ENCODE measurements around the gene GNLY. TPM values are rescaled to one million over a fixed set of nuclear protein-coding genes. Genes with fewer than 3 reads are reported as not detected.

Gene GNLY
- total and polyA plus RNA-seq, 2 donors from 2014 or later: 5.5 to 8.1 TPM

- intact Hi-C loops (cut with DNase I): no loop called here
- FAIRE-seq (no peak), DNase-seq (no peak)
- H3K9me3 ChIP-seq (ENCODE audit: control insufficient read depth in 2 of 3, insufficient read depth in 1 of 3, low read length in 3 of 3): no peaks in the 10 kb centered on the region
- H3K4me1 ChIP-seq (ENCODE audit: control insufficient read depth in 2 of 3, insufficient read depth in 2 of 3, low read depth in 1 of 3, low read length in 3 of 3): no peaks in the 10 kb centered on the region
- no peaks in the 10 kb centered on the region for H3K27me3 ChIP-seq (ENCODE audit: control insufficient read depth, insufficient read depth, low read length)
- TF ChIP-seq, protein P1, sequence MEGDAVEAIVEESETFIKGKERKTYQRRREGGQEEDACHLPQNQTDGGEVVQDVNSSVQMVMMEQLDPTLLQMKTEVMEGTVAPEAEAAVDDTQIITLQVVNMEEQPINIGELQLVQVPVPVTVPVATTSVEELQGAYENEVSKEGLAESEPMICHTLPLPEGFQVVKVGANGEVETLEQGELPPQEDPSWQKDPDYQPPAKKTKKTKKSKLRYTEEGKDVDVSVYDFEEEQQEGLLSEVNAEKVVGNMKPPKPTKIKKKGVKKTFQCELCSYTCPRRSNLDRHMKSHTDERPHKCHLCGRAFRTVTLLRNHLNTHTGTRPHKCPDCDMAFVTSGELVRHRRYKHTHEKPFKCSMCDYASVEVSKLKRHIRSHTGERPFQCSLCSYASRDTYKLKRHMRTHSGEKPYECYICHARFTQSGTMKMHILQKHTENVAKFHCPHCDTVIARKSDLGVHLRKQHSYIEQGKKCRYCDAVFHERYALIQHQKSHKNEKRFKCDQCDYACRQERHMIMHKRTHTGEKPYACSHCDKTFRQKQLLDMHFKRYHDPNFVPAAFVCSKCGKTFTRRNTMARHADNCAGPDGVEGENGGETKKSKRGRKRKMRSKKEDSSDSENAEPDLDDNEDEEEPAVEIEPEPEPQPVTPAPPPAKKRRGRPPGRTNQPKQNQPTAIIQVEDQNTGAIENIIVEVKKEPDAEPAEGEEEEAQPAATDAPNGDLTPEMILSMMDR (IDR thresholded peaks at IDR 0.05; ENCODE audit: borderline replicate concordance, extremely low read depth, insufficient read depth): no peak
- no peak overlapping the region for H3K9ac ChIP-seq (ENCODE audit: low read length in 3 of 3)
- H3K4me3 ChIP-seq (ENCODE audit: low read length in 3 of 3): no peak overlapping the region
- no peaks in the 10 kb centered on the region for H3K36me3 ChIP-seq (ENCODE audit: control insufficient read depth in 2 of 3, insufficient read depth in 3 of 3, low read length in 3 of 3)
- H3K27ac ChIP-seq (ENCODE audit: low read depth in 2 of 2, low read length in 2 of 2): no peak overlapping the region
Measured at GRCh38 chr2:85699325-85699724, 5.2 kb downstream of the GNLY start.

- intact Hi-C loops (cut with DNase I): loop anchor here (10.0 kb wide), 1 partner anchor 67 kb away; no protein-coding TSS in a partner anchor
- no peak overlapping the region for H3K27ac ChIP-seq (ENCODE audit: low read depth in 2 of 2, low read length in 2 of 2)
Measured at GRCh38 chr2:85702172-85702571, 8.0 kb downstream of the GNLY start.

DNA sequence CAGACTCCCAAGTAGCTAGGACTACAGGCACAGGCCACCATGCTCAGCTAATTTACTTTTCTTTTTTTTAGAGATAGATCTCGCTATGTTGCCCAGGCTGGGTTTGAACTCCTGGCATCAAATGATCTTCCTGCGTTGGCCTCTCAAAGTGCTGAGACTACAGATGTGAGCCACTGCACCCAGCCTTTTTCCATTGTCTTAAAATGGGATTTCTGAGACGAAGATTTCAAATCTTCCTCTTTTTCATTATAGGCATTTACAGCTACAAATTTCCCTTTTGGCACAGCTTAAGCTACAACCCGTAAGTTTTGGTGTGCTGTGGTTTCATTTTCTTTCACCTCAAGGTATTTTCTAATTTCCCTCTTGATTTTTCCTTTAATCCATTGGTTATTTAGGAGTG is 8.6 kb downstream of the GNLY start:
- no peak overlapping the region for H3K9ac ChIP-seq (ENCODE audit: low read length in 3 of 3)
- no peak overlapping the region for H3K27ac ChIP-seq (ENCODE audit: low read depth in 2 of 2, low read length in 2 of 2)
- H3K9me3 ChIP-seq (ENCODE audit: control insufficient read depth in 2 of 3, insufficient read depth in 1 of 3, low read length in 3 of 3): no peaks in the 10 kb centered on the region
- H3K27me3 ChIP-seq (ENCODE audit: control insufficient read depth, insufficient read depth, low read length): no peaks in the 10 kb centered on the region
- H3K4me3 ChIP-seq (ENCODE audit: low read length in 3 of 3): no peak overlapping the region
- DNase-seq (no peak), FAIRE-seq (no peak)
- peaks cover 0 to 3% (median 3%) of the 10 kb centered on the region in 3 donors for H3K4me1 ChIP-seq (ENCODE audit: control insufficient read depth in 2 of 3, insufficient read depth in 2 of 3, low read depth in 1 of 3, low read length in 3 of 3)
- H3K36me3 ChIP-seq (ENCODE audit: control insufficient read depth in 2 of 3, insufficient read depth in 3 of 3, low read length in 3 of 3): no peaks in the 10 kb centered on the region
- intact Hi-C loops (cut with DNase I): loop anchor here (10.0 kb wide), 1 partner anchor 68 kb away; no protein-coding TSS in a partner anchor
- TF ChIP-seq, protein P1 (IDR thresholded peaks at IDR 0.05; ENCODE audit: borderline replicate concordance, extremely low read depth, insufficient read depth): no peak

More at GRCh38 chr2:85702172-85702571, 8.0 kb downstream of the GNLY start:
- H3K36me3 ChIP-seq (ENCODE audit: control insufficient read depth in 2 of 3, insufficient read depth in 3 of 3, low read length in 3 of 3): no peaks in the 10 kb centered on the region
- no peak for DNase-seq
- H3K9me3 ChIP-seq (ENCODE audit: control insufficient read depth in 2 of 3, insufficient read depth in 1 of 3, low read length in 3 of 3): no peaks in the 10 kb centered on the region
- no peaks in the 10 kb centered on the region for H3K27me3 ChIP-seq (ENCODE audit: control insufficient read depth, insufficient read depth, low read length)
- FAIRE-seq: no peak
- H3K9ac ChIP-seq (ENCODE audit: low read length in 3 of 3): no peak overlapping the region
- peaks cover 0 to 3% (median 0%) of the 10 kb centered on the region in 3 donors for H3K4me1 ChIP-seq (ENCODE audit: control insufficient read depth in 2 of 3, insufficient read depth in 2 of 3, low read depth in 1 of 3, low read length in 3 of 3)
- TF ChIP-seq, protein P1 (IDR thresholded peaks at IDR 0.05; ENCODE audit: borderline replicate concordance, extremely low read depth, insufficient read depth): no peak
- H3K4me3 ChIP-seq (ENCODE audit: low read length in 3 of 3): no peak overlapping the region

DNA sequence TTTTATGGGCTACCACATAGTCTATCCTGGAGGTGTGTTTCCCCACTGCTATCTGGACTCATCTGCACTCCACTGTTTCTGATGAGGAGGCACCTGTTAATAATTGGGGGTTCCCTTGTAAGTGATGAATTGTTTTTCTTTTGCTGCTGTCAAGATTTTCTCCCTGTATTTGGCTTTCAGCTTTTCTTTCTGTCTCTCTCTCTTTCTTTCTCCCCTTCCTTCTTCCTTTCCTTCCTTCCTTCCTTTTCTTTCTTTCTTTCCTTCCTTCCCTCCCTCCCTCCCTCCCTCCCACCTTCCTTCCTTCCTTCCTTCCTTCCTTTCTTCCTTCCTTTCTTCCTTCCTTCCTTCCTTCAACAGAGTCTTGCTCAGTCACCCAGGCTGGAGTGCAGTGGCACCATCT is 9.2 kb downstream of the GNLY start:
- Histone ChIP-seq H3K4me1 (ENCODE audit: control insufficient read depth in 2 of 3, insufficient read depth in 2 of 3, low read depth in 1 of 3, low read length in 3 of 3) (peaks cover 0 to 3% (median 3%) of the 10 kb centered on the region in 3 donors), H3K9me3 (ENCODE audit: control insufficient read depth in 2 of 3, insufficient read depth in 1 of 3, low read length in 3 of 3) (no peaks in the 10 kb centered on the region), H3K4me3 (ENCODE audit: low read length in 3 of 3) (no peak overlapping the region), H3K27ac (ENCODE audit: low read depth in 2 of 2, low read length in 2 of 2) (no peak overlapping the region), H3K27me3 (ENCODE audit: control insufficient read depth, insufficient read depth, low read length) (no peaks in the 10 kb centered on the region), H3K36me3 (ENCODE audit: control insufficient read depth in 2 of 3, insufficient read depth in 3 of 3, low read length in 3 of 3) (no peaks in the 10 kb centered on the region), H3K9ac (ENCODE audit: low read length in 3 of 3) (no peak overlapping the region)
- FAIRE-seq: no peak
- DNase-seq: no peak
- TF ChIP-seq, protein P1 (IDR thresholded peaks at IDR 0.05; ENCODE audit: borderline replicate concordance, extremely low read depth, insufficient read depth): no peak
- intact Hi-C loops (cut with DNase I): loop anchor here (10.0 kb wide), 1 partner anchor 69 kb away; no protein-coding TSS in a partner anchor

Measured in kidney (tissue), 14 donors.